Measurements from ENCODE around the gene DSCAML1.
"Not testable (repeated sequence)": the region's sequence is repeated elsewhere in the genome, so short reads cannot be mapped to it uniquely, and the experiment has no call there.

Gene DSCAML1

GRCh38 chr11:117420598-117420997 is 376.4 kb downstream of the DSCAML1 start:
- DNase-seq (ENCODE audit: low read depth), result no peak

DNA sequence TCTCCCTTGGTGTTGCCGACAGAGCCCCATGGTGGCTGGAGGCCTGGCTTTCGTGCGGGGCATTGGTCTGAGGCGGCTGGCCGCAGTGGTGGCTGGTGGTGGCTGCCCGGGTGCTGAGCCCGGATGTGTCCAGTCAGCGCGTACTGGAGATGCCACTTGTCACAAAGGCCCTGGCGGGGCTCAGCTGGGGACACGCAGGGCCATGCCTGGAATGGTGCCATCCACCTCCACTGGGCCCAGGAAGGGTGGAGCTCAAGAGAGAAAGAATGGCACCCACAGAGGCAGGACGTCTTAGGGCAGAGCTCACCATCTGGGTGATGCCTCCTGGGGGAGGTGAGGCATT is 376.9 kb downstream of the DSCAML1 start:
- DNase-seq (ENCODE audit: low read depth), result no peak

DNA sequence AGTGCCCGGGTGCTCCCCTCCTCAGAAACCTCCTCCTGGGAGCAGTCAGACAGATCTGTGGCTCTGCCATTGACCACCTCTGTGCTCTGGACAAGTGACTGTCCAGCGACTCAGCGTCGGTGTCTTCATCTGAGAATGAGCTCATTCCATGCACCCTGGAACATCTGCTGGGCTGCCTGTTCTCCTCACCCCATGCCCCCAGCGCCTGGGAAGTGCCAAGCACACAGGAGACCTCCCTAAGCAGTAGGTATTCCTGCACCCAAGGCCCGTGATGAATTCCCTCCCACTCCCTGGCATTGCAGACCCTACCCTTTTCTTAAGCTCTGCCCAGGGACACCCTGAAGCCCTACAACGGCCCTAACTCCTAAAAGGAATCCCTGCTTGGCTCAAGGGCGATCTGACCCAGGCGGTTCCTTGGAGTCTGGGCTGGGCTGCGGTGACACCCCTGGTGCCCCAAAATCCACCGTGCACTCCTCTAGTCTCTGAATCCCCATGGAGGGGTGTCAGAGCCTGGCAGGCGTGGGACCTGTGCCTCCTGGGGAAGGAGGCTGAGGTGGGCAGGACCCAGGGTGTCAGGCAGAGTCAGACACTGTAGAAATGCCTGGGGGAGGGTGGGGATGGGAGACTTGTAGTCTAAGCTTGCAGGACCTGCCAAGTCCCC is 377.4 kb downstream of the DSCAML1 start:
- peak; percentile 55 for DNase-seq (ENCODE audit: low read depth)

GRCh38 chr11:117418737-117419481 is 378.1 kb downstream of the DSCAML1 start:
- DNase-seq (ENCODE audit: low read depth), result no peak

- no peak for DNase-seq (ENCODE audit: low read depth)
Observed at GRCh38 chr11:117417856-117418255, 379.2 kb downstream of the DSCAML1 start.

DNA sequence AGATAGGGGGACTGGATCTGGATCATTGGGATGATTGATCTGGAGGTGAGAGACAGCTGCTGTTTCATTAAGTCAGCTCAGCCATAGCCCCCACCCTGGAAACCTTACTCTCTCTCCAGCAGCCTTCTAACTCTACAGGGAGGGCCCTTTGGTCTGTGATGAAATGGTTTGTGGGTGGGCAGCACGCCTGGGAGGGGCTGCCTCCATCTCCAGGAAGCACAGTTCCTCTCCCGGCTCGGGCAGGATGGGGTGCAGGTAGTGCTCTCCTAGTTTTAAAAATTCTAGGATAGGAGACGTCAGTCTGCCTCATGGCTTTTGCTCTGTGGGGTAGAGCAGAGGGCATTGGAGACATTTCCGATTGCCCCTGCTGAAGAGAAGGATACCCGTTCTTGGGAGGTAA is 379.7 kb downstream of the DSCAML1 start:
- DNase-seq (ENCODE audit: low read depth), result no peak

DNA sequence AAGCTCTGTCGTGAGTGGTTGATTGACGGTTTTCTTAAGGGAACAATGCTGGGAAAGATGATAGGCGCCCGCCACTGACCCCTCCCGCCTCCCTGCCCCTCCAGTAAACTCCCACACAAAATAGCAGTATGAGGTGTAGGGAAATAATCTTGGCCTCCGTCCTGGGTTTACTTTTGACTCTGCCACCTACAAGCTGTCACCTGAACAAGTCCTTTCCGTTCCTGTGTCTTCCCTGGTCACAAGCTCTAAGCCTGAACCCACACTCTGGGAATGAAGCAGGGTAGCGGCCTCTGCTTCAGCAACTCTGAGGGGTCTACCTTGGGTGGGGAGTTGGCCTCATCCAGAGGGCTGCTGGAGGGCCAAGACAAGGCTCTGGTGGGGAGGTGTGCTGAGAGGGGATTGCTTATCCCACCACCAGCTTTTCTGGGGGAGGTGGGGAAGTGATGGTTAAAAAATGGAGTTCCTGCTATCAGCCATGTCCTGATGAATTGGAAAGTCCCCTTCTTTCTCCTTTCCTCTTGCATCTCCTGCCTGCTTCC is 381.6 kb downstream of the DSCAML1 start:
- DNase-seq (ENCODE audit: low read depth), result no peak

DNA sequence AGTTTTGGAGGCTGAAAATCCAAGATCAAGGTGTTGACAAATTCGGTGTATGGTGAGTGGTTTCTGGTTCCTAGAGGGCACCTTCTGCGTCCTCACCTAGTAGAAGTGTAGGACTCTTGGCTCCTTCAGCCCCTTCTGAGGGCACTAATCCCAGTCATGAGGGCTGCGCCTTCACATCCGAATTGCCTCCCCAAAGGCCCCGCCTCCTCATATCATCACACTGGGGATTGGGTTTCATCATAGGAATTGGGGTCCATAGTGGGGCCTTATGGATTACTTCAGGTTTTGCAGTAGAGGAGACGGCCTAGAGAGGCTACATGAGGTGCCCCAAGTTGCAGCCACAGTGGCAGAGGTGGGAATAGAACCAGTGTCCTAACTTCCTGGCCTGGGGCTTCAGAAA is 382.3 kb downstream of the DSCAML1 start:
- DNase-seq (ENCODE audit: low read depth), result no peak

DNA sequence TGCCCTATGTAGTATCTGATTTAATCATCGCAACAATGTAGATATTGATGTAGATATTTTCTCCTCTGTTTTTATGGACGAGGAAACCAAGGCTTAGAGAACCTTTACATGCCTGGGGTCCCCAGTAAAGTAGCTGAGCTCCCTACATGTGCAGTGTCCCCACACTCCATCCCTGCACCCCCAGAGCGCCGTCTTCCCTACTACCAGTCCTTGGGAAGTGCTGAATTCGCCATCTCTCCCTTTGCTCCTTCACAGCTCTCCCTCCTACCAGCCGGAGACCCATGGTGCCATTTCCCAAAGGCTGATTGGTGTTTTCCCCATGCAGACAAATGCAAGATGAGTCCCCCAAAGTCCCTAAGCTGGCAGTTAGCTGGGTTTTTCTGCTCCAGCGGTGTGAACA is 383.4 kb downstream of the DSCAML1 start:
- no peak for DNase-seq (ENCODE audit: low read depth)

DNA sequence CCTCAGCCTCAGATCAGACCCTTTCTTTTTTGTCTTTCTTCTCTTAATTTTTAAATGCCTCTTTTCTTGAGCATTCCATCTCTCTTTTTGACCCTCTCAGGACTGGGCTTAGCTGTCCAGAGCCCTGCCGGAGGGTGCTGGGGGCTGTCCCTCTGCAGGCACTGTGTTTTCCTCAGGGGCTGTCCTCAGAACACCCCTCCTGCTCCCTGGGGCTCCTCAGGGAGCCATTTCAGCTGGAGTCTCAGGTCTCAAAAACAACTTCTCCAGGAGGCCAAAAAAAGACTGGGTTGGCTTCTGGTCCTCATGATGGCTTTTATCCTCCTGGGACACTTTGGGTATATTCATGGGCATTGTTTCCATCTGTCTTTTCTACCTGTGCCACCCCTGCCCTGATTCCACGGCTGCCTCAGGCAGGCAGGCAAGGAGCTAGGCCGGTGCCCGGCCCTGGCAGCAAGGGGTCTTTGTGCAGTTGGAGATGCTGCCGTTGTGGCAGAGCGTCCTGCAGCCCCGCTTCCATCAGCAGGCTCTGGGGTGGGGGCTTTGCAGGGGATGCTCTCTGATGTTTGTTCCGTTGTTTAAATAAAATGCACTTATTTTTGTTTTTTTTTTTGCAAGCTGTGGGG is 384.3 kb downstream of the DSCAML1 start:
- DNase-seq (ENCODE audit: low read depth), result no peak

DNA sequence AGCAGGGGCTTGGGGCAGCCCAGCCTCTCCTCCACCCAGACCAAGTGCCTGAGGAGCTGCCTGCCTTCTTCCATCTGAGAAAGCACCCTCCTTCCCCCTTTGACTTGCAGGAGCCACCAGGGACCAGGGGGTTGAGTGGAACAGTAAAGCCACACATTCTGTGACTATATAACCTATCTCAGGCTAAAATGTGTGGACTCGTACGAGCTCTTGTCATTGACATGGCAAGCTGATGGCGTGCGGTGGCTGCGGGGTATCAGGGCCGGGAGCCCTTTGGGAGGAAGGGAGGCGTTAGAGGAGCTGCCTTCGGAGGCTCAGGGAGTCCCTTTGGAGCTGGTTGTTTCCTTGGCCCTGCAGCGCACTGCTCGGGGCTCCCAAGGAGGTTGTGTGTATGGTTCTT is 384.8 kb downstream of the DSCAML1 start:
- DNase-seq (ENCODE audit: low read depth), result no peak

DNA sequence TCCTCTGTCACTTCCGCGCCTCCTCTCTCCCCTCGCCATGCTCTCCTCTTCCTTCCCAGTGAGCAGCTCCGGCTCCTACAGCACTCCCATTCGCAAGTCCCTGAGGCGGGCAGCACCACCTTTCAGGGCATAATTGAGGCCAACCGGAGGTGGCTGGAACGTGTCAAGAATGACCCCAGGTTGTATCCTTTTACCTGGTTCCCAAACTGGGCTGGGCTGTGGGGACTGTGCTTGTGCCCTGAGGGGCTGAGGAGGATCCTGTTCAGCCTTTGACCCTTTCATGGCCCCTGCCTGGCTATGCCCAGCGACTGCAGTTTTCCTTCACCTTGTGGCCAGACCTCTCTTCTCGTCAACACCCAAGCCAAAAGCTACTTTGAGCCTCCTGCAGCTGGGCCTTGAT is 385.3 kb downstream of the DSCAML1 start:
- DNase-seq (ENCODE audit: low read depth), result no peak

GRCh38 chr11:117410861-117411710 is 385.9 kb downstream of the DSCAML1 start:
- DNase-seq (ENCODE audit: low read depth), result no peak

- no peak for DNase-seq (ENCODE audit: low read depth)
Observed at GRCh38 chr11:117410238-117410637, 386.8 kb downstream of the DSCAML1 start.

DNA sequence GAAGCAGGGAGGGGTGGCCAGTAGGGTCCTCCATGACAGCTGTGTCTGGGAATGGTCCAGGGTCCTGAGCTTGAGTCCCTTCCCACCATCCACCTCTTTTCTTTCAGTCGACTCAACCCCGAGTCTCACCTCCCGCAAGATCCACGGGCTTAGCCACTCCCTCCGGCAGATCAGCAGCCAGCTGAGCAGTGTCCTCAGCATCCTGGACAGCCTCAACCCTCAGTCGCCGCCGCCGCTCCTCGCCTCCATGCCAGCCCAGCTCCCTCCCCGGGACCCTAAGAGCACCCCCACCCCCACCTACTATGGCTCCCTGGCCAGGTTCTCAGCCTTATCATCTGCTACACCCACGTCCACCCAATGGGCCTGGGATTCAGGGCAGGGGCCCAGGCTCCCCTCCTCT is 387.5 kb downstream of the DSCAML1 start:
- no peak for DNase-seq (ENCODE audit: low read depth)

DNA sequence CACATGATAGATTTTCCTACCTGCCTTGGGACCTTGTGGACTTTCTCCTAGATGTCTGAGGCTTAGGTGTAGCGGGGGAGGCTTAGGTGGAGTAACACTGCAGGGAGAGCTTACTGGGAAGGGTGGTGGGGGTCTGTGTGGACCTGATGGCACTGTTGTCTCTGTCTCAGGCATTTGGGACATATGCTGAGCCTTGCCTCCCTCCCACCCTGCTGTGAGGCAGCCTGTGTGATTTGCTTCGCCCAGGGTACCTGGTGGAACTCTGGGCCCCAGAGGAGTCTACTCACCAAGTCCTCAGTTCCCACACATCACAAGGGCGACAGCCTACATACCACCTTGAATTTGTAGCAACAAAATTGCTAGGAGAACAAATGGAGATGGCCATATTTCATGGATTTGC is 388.7 kb downstream of the DSCAML1 start:
- DNase-seq (ENCODE audit: low read depth), result no peak

- DNase-seq (ENCODE audit: low read depth), result no peak
Observed at GRCh38 chr11:117407016-117407415, 390.0 kb downstream of the DSCAML1 start.

DNA sequence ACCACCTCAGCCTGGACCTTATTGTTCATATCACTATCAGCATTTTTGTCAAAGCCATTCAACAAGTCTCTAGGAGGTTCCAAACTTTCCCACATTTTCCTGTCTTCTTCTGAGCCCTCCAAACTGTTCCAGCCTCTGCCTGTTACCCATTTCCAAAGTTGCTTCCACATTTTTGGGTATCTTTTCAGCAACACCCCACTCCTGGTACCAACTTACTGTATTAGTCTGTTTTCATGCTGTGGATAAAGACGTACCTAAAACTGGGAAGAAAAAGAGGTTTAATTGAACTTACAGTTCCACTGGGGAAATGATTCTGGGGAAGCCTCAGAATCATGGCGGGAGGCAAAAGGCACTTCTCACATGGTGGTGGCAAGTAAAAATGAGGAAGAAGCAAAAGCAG is 391.1 kb downstream of the DSCAML1 start:
- DNase-seq (ENCODE audit: low read depth), result not testable (repeated sequence)

DNA sequence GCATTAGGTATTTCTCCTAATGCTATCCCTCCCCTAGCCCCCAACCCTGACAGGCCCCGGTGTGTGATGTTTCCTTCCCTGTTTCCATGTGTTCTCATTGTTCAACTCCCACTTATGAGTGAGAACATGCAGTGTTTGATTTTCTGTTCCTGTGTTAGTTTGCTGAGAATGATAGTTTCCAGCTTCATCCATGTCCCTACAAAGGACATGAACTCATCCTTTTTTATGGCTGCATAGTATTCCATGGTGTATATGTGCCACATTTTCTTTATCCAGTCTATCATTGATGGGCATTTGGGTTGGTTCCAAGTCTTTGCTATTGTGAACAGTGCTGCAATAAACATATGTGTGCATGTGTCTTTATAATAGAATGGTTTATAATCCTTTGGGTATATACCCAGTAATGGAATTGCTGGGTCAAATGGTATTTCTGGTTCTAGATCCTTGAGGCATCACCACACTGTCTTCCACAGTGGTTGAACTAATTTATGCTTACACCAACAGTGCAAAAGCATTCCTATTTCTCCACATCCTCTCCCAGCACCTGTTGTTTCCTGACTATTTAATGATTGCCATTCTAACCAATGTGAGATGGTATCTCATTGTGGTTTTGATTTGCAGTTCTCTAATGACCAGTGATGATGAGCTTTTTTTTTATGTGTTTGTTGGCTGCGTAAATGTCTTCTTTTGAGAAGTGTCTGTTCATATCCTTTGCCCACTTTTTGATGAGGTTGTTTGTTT is 397.7 kb downstream of the DSCAML1 start:
- DNase-seq (ENCODE audit: low read depth), result not testable (repeated sequence)

- not testable (repeated sequence) for DNase-seq (ENCODE audit: low read depth)
Observed at GRCh38 chr11:117398618-117399017, 398.4 kb downstream of the DSCAML1 start.

DNA sequence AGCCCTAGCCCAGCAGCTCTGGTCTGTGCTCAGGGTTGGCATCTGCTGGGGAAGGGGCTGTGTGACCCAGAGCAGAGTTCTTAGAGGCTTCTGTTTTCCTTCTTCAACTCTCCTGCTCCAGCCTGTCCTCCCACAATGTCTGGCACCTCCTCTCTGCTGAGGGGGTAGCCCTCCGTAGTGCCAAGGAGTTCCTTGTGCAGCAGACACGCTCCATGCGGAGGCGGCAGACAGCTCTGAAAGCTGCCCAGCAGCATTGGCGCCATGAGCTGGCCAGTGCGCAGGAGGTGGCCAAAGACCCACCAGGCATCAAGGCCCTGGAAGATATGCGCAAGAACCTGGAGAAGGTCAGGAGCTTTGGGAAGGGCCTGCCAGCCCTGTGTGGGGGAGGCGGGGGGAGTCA is 400.0 kb downstream of the DSCAML1 start:
- DNase-seq (ENCODE audit: low read depth), result no peak

DNA sequence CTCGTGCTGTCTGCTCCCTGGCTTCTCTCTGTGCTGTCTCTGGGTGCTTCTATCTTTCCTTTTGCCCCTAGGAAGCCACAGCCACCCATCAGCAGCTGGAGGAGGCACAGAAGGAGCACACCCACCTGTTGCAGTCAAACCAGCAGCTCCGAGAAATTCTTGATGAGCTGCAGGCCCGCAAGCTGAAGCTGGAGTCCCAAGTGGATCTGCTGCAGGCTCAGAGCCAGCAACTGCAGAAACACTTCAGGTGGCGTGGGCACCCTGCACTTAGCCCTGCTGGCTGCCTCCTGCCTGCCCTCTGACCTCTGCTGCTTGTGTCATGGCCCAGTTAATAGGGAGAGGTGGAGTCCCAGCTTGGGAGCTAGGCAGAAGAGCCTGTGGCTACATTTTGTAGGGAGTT is 401.5 kb downstream of the DSCAML1 start:
- DNase-seq (ENCODE audit: low read depth), result no peak
